GM18519 (cell line): ENCODE results near the gene EFNA1.

Experiments
- ATAC-seq: cut with Tn5 transposase; IDR thresholded peaks from one replicate; pipeline ENCODE4 v1.9.1; 2021; ENCODE audit warnings: mild to moderate bottlenecking, moderate library complexity; ENCODE audit not compliant: unreplicated experiment, low FRiP score

Gene EFNA1

GRCh38 chr1:155123801-155124200 is 3.9 kb upstream of the EFNA1 start:
- ATAC-seq = no peak

- ATAC-seq = no peak
Measured at GRCh38 chr1:155124503-155125463, 2.9 kb upstream of the EFNA1 start.

GRCh38 chr1:155125511-155125945 is 2.1 kb upstream of the EFNA1 start:
- ATAC-seq = no peak

- ATAC-seq = no peak
Measured at GRCh38 chr1:155125946-155126555, 1.6 kb upstream of the EFNA1 start.

- ATAC-seq = no peak
Measured at GRCh38 chr1:155126556-155127104, 1.0 kb upstream of the EFNA1 start.

GRCh38 chr1:155127967-155128754 is 485 bp downstream of the EFNA1 start:
- no peak for ATAC-seq

- no peak for ATAC-seq
Measured at GRCh38 chr1:155128755-155129473, 1.2 kb downstream of the EFNA1 start.

- no peak for ATAC-seq
Measured at GRCh38 chr1:155130272-155131006, 2.8 kb downstream of the EFNA1 start.

- ATAC-seq = no peak
Measured at GRCh38 chr1:155131285-155131684, 3.6 kb downstream of the EFNA1 start.

- no peak for ATAC-seq
Measured at GRCh38 chr1:155131856-155132255, 4.2 kb downstream of the EFNA1 start.

- ATAC-seq = no peak
Measured at GRCh38 chr1:155133799-155134281, 6.2 kb downstream of the EFNA1 start.

- no peak for ATAC-seq
Measured at GRCh38 chr1:155134322-155134721, 6.6 kb downstream of the EFNA1 start.

- ATAC-seq = no peak
Measured at GRCh38 chr1:155134880-155135414, 7.3 kb downstream of the EFNA1 start.

GRCh38 chr1:155135415-155136028 is 7.8 kb downstream of the EFNA1 start, which contains the start of gene SLC50A1:
Gene SLC50A1 (plus strand): TSS chr1:155135852. CDS start chr1:155135912, 60 bp downstream.
- peak; percentile 47 for ATAC-seq

GRCh38 chr1:155136748-155137147 is 9.1 kb downstream of the EFNA1 start:
- no peak for ATAC-seq

GRCh38 chr1:155137154-155137949 is 9.7 kb downstream of the EFNA1 start:
- no peak for ATAC-seq

- peak; percentile 48 for ATAC-seq
Measured at GRCh38 chr1:155139895-155140629, 12.4 kb downstream of the EFNA1 start, which contains the start of gene DPM3. Gene DPM3 (minus strand): TSS chr1:155140531. CDS start chr1:155140240, 291 bp downstream.
